SK-N-SH (cell line): ENCODE results near the gene TBC1D2B. TPM values are rescaled to one million over a fixed set of nuclear protein-coding genes. Genes with fewer than 3 reads are reported as not detected.

Source experiments
- CTCF ChIA-PET: fragments of 300-600, 350-600 bp; formaldehyde crosslinking; extraction: SDS; loops from one replicate; lab custom pipeline; 2021; lab: Yijun Ruan, JAX
- POLR2A ChIA-PET: fragments of 350-600 bp; sonication (Branson Sonifier 250); formaldehyde crosslinking; extraction: SDS; loops from one replicate; lab custom pipeline; 2020; ENCODE audit warnings: antibody characterized with exemption, inconsistent platforms; lab: Yijun Ruan, JAX
- DNase-seq: peaks from one replicate; pipeline ENCODE4 v3.0.0; 2012
- H2AFZ ChIP-seq: fragments of 200-600 bp; sonication (generic); 2 replicates; pipeline ENCODE4 v1.8.1; 2016; ENCODE audit warnings: antibody characterized with exemption, mild to moderate bottlenecking, low read depth
- H3F3A ChIP-seq: fragments of 200-600 bp; sonication (generic); replicated peaks from 2 replicates; pipeline ENCODE3; 2016; ENCODE audit warnings: antibody characterized with exemption, mild to moderate bottlenecking; ENCODE audit not compliant: insufficient read depth
- H3K27ac ChIP-seq, 2 experiments: fragments of 200-500 bp in 1 of 2; fragments of 200-600 bp in 1 of 2; sonication (Bioruptor generic) in 1 of 2; sonication (generic), shearing (Covaris generic) in 1 of 2; 2 replicates each; pipeline versions ENCODE4 v1.5.1 to v1.6.1; 2014 to 2016; ENCODE audit warnings: low read depth in 2 of 2, inconsistent platforms in 1 of 2, low read length in 1 of 2, mild to moderate bottlenecking in 1 of 2, mixed read lengths in 1 of 2
- H3K27me3 ChIP-seq: fragments of 200-600 bp; sonication (generic), shearing (Covaris generic); 2 replicates; pipeline ENCODE4 v1.6.1; 2016; ENCODE audit warnings: mixed run types; ENCODE audit not compliant: insufficient read depth
- H3K36me3 ChIP-seq, 2 experiments: fragments of 200-500 bp in 1 of 2; fragments of 200-600 bp in 1 of 2; sonication (Bioruptor generic) in 1 of 2; sonication (generic) in 1 of 2; replicated peaks in 1 of 2; 2 replicates each; pipeline versions ENCODE3 to v1.5.1; 2014 to 2016; ENCODE audit warnings: low read length in 1 of 2, mild to moderate bottlenecking in 1 of 2; ENCODE audit not compliant: insufficient read depth in 2 of 2, control insufficient read depth in 1 of 2
- H3K4me1 ChIP-seq, 2 experiments: fragments of 200-500 bp in 1 of 2; fragments of 200-600 bp in 1 of 2; sonication (Bioruptor generic) in 1 of 2; sonication (generic), shearing (Covaris generic) in 1 of 2; 2 replicates each; pipeline versions ENCODE4 v1.5.1 to v1.6.1; 2014 to 2016; ENCODE audit warnings: low read depth in 1 of 2, low read length in 1 of 2, mixed run types in 1 of 2; ENCODE audit not compliant: insufficient read depth in 2 of 2, control insufficient read depth in 1 of 2
- H3K4me2 ChIP-seq: fragments of 200-600 bp; sonication (generic), shearing (Covaris generic); 2 replicates; pipeline ENCODE4 v1.6.1; 2017; ENCODE audit warnings: mixed run types
- H3K4me3 ChIP-seq, 2 experiments: fragments of 200-500 bp in 1 of 2; fragments of 200-600 bp in 1 of 2; sonication (Bioruptor generic) in 1 of 2; sonication (generic), shearing (Covaris generic) in 1 of 2; 2 replicates each; pipeline versions ENCODE4 v1.5.1 to v1.8.1; 2014 to 2016; ENCODE audit warnings: low read depth in 2 of 2, inconsistent platforms in 1 of 2, low read length in 1 of 2, mild to moderate bottlenecking in 1 of 2, mixed read lengths in 1 of 2, moderate library complexity in 1 of 2
- H3K79me2 ChIP-seq: fragments of 200-600 bp; sonication (generic); 2 replicates; pipeline ENCODE4 v1.8.1; 2017; ENCODE audit warnings: mild to moderate bottlenecking; ENCODE audit not compliant: insufficient read depth
- H3K9ac ChIP-seq: fragments of 200-600 bp; sonication (generic); 2 replicates; pipeline ENCODE4 v1.6.1; 2017; ENCODE audit warnings: mixed run types
- H3K9me2 ChIP-seq: fragments of 200-600 bp; sonication (generic); 2 replicates; pipeline ENCODE4 v1.6.1; 2017; ENCODE audit warnings: mixed run types
- H3K9me3 ChIP-seq: fragments of 200-600 bp; sonication (generic); 2 replicates; pipeline ENCODE4 v1.6.1; 2017; ENCODE audit warnings: mixed run types, mild to moderate bottlenecking, moderate library complexity
- H4K20me1 ChIP-seq: fragments of 200-600 bp; sonication (generic); 2 replicates; pipeline ENCODE4 v1.6.1; 2017; ENCODE audit warnings: mild to moderate bottlenecking, mixed run types; ENCODE audit not compliant: insufficient read depth
- ELF1 ChIP-seq: IDR thresholded peaks from 2 replicates; pipeline ENCODE4 v1.4.0; 2012
- FOXJ3 ChIP-seq: sonication (generic); formaldehyde crosslinking; IDR thresholded peaks from 2 replicates; pipeline ENCODE4 v1.5.1; 2020; ENCODE audit warnings: mild to moderate bottlenecking, missing genetic modification reagents
- GABPA ChIP-seq: IDR thresholded peaks from 2 replicates; pipeline ENCODE4 v1.4.0; 2012; ENCODE audit warnings: low read depth, mild to moderate bottlenecking
- MXI1 ChIP-seq: IDR thresholded peaks from 2 replicates; pipeline ENCODE4 v1.6.1; 2012; ENCODE audit warnings: mild to moderate bottlenecking, low read depth, low read length, improper control_type of control experiment
- PBX3 ChIP-seq: IDR thresholded peaks from 2 replicates; pipeline ENCODE4; 2012
- POLR2AphosphoS5 ChIP-seq: IDR thresholded peaks from 2 replicates; pipeline ENCODE4 v1.6.1; 2012; ENCODE audit warnings: low read depth, low read length
- RCOR1 ChIP-seq: fragments of 150-350 bp; IDR thresholded peaks from 2 replicates; pipeline ENCODE4 v1.6.1; 2017; ENCODE audit warnings: antibody characterized with exemption, low read length
- RFX5 ChIP-seq: IDR thresholded peaks from 2 replicates; pipeline ENCODE4 v1.6.1; 2012; ENCODE audit warnings: mild to moderate bottlenecking, improper control_type of control experiment, low read length
- TEAD4 ChIP-seq: IDR thresholded peaks from 2 replicates; pipeline ENCODE4 v1.4.0; 2012; ENCODE audit warnings: mild to moderate bottlenecking, borderline replicate concordance; ENCODE audit not compliant: insufficient read depth
- USF2 ChIP-seq: fragments of 150-350 bp; IDR thresholded peaks from 2 replicates; pipeline ENCODE4 v1.6.1; 2017; ENCODE audit warnings: antibody characterized with exemption, low read length, low read depth, borderline replicate concordance
- YY1 ChIP-seq: IDR thresholded peaks from 2 replicates; pipeline ENCODE4 v1.4.0; 2012; ENCODE audit warnings: low read depth, mild to moderate bottlenecking
- WGBS: methylation state at CpG from one replicate; pipeline ENCODE4 v1.1.6; 2017; ENCODE audit warnings: low lambda C conversion rate; 5-methylcytosine and 5-hydroxymethylcytosine counted together
- polyA plus RNA-seq, 3 experiments: library from polyadenylated mRNA; depleted of rRNA; stranded (reverse); fragments of >200 nt; gene quantifications; 2 replicates each; pipeline ENCODE4 v1.2.3, GENCODE V29; 2012
- TF ChIP-seq, protein P1 (sequence below): IDR thresholded peaks from 2 replicates; pipeline ENCODE4 v1.6.1; 2012; ENCODE audit warnings: mild to moderate bottlenecking, low read depth, low read length, moderate library complexity

TBC1D2B gene
- polyA plus RNA-seq, 1 of the 3 experiments (the other 2 are of a cell fraction), result 19.0 TPM

DNA sequence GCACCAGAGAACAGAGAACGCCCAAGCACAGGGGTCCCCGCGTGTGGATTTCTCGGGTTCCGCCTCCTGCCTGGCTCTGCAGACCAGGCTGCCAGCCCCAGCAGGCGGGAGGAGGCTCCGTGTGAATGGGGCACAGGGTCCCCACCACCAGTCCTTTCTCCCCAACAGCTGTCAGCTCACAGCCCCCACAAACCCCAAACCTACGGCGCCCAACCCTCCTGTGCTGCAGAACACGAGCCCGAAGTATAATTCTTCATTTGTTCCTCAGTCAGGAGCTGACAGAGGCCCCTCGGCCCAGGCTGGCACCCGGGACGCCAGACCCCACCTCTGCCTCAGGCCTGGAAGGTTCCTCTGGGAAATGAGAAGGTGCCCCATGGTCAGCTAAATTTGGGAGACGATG is 78.0 kb downstream of the TBC1D2B start:
- TF ChIP-seq RCOR1, result no peak
- TF ChIP-seq, protein P1, sequence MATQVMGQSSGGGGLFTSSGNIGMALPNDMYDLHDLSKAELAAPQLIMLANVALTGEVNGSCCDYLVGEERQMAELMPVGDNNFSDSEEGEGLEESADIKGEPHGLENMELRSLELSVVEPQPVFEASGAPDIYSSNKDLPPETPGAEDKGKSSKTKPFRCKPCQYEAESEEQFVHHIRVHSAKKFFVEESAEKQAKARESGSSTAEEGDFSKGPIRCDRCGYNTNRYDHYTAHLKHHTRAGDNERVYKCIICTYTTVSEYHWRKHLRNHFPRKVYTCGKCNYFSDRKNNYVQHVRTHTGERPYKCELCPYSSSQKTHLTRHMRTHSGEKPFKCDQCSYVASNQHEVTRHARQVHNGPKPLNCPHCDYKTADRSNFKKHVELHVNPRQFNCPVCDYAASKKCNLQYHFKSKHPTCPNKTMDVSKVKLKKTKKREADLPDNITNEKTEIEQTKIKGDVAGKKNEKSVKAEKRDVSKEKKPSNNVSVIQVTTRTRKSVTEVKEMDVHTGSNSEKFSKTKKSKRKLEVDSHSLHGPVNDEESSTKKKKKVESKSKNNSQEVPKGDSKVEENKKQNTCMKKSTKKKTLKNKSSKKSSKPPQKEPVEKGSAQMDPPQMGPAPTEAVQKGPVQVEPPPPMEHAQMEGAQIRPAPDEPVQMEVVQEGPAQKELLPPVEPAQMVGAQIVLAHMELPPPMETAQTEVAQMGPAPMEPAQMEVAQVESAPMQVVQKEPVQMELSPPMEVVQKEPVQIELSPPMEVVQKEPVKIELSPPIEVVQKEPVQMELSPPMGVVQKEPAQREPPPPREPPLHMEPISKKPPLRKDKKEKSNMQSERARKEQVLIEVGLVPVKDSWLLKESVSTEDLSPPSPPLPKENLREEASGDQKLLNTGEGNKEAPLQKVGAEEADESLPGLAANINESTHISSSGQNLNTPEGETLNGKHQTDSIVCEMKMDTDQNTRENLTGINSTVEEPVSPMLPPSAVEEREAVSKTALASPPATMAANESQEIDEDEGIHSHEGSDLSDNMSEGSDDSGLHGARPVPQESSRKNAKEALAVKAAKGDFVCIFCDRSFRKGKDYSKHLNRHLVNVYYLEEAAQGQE, result no peak
- no peak for TF ChIP-seq MXI1
- no peak for TF ChIP-seq TEAD4
- no peak for TF ChIP-seq RFX5
- no peak for TF ChIP-seq PBX3
- TF ChIP-seq USF2, result no peak
- no peak for TF ChIP-seq GABPA
- TF ChIP-seq POLR2AphosphoS5, result no peak
- TF ChIP-seq ELF1, result no peak
- TF ChIP-seq FOXJ3, result no peak
- TF ChIP-seq YY1, result no peak
- Histone ChIP-seq H3K79me2 (peaks cover 6% of the 10 kb centered on the region; the same call in 1 of the 2 replicates), H3K9me2 (no peaks in the 10 kb centered on the region), H3K27ac (peak overlapping the region in 1 of 2 experiments; percentile 91; a peak in 2 of 4 replicates), H3K4me1 (peaks cover under 1 to 56% of the 10 kb centered on the region in 2 experiments; a peak in 2 of 4 replicates), H3K36me3 (peaks cover 11 to 36% of the 10 kb centered on the region in 2 experiments), H3K9me3 (no peaks in the 10 kb centered on the region), H2AFZ (no peak overlapping the region), H3F3A (no peaks in the 10 kb centered on the region), H4K20me1 (peaks cover 7% of the 10 kb centered on the region), H3K27me3 (no peaks in the 10 kb centered on the region), H3K4me2 (no peak overlapping the region), H3K9ac (no peak overlapping the region), H3K4me3 (no peak overlapping the region)
- WGBS, result 90% methylated on average over 13 of the region's 15 CpGs
- no peak for DNase-seq
- CTCF ChIA-PET, result interaction anchor here (0.7 to 4.5 kb wide), 10 partner anchors 31 to 241 kb away, joined by 3 to 63 read pairs (median 4); no protein-coding TSS in a partner anchor
- POLR2A ChIA-PET, result interaction anchor here (1.3 kb wide), 1 partner anchor 109 kb away, joined by 4 read pairs; no protein-coding TSS in a partner anchor
